Ecto neural progenitor cell (in vitro differentiated cells): ENCODE results near the gene PDE2A.
"Not testable (repeated sequence)": the region's sequence is repeated elsewhere in the genome, so short reads cannot be mapped to it uniquely, and the experiment has no call there.

Source experiments
- DNase-seq: peaks from one replicate; pipeline ENCODE4 v3.0.0-alpha.2; 2018; ENCODE audit warnings: low spot score

Gene PDE2A

DNA sequence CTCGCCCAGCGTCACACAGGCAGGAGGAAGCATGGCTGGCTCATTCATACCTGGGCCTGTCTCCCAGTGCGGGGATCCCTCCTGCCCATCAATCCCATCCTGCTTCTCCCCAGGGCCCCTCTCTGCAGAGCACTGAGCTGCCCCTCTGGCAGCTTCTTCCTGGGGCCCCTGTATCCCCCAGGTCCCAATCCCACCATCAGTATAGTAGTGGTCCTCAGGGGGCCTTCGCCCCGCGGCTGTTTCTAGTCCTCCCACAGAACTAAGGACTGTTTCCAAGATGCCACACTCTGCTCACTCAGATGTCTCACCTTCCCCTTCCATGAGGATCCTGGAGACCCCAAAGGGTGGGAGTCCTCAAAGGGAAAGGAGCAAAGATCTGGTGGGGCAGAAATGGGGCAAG is 97.6 kb downstream of the PDE2A start:
- DNase-seq: no peak

DNA sequence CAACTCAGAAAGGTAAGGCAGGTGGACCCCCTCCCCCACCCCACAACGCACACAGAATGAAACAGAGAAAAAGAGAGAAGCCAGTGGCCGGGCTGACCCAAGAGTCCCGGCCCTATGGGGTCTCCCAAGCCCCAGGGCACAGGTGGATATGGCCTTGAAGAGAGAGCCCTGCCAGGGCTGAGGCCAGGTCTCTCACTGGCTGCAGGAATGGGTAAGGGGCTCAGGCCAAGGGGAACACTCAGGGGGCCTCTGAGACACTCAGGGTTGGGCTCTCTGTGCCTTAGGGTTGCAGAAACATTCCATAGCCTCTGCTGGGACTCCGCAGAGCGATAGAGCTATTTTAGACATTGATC is 98.0 kb downstream of the PDE2A start:
- no peak for DNase-seq

- no peak for DNase-seq
These were observed 98.5 kb downstream of the PDE2A start for GRCh38 chr11:72575533-72576242.

GRCh38 chr11:72574548-72575460 is 99.4 kb downstream of the PDE2A start:
- DNase-seq: no peak

- no peak for DNase-seq
These were observed 100.3 kb downstream of the PDE2A start for GRCh38 chr11:72573855-72574445.

- DNase-seq: peak; percentile 82
These were observed 101.0 kb downstream of the PDE2A start for GRCh38 chr11:72573072-72573854.

DNA sequence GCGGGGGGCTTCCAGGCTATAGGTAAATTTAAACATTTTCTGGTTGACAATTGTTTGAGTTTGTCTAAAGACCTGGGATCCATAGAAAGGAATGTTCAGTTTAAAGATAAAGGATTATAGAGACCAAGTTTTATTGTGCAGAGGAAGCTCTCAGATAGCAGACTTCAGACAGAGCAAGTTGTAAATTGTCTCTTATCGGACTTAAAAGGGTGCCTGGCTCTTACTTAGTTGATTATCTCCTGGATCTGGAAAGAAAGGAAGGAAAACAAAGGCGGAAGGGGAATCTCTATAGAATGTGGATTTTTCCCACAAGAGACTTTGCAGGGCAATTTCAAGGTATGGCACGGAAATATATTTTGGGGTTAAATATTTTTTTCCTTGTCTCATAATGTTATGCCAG is 101.7 kb downstream of the PDE2A start:
- DNase-seq: not testable (repeated sequence)

DNA sequence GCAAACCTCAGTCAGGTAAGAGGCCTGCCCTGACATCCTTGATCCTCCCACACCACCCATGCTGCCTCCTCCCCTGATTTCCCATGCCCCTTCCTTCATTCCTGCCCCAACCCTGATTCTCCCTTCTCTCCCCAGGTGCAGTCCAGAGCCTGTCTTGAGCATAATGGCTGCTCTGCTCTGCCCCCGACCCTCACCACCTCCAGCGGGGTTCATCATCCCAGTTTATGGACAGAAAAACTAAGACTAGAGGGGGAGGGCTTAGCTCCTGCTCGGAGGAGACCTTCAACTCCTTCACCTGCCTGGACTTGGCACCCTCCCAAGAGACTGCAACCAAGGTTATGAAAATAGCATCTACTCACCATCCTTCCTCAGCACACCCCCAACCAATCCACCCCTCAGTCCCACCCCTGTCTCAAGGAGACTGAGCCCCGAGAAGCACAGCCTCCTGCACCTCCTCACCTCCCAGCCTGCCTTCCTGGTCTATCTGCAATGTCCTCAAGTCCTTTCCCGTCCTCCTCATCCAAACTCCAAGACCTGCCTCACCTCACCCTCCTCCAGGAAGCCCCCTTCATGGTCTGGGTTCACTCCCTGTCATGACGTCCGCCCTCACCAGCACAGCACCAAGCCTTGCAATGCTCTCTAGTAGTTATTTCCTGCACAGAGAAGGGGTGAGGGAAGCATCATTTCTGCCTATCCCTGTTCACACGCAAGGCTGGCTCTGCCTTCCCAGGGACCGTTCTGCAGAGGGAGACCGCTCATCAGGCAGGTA is 103.1 kb downstream of the PDE2A start:
- no peak for DNase-seq

GRCh38 chr11:72569966-72570892 is 104.0 kb downstream of the PDE2A start:
- DNase-seq: no peak

GRCh38 chr11:72568861-72569260 is 105.4 kb downstream of the PDE2A start:
- no peak for DNase-seq

- no peak for DNase-seq
These were observed 111.8 kb downstream of the PDE2A start for GRCh38 chr11:72562431-72562830.

DNA sequence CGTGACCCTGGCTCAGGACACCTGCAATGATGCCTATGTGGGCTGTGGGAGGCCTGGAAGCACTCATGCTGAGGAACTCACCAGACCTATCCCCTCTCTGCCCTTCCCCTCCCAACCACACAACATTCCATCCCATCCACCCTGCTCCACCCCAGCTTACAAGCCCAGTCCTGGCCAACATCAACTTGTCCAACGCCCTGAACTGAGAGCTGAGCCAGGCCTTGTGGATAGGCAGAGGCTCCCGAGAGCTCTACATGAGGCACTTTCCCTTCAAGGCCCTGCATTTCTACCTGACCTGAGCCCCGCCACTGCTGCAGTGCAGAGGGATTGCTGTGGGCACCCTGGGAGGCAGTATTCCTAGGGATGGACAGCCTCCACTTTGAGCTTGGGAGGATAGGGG is 112.4 kb downstream of the PDE2A start:
- DNase-seq: no peak

DNA sequence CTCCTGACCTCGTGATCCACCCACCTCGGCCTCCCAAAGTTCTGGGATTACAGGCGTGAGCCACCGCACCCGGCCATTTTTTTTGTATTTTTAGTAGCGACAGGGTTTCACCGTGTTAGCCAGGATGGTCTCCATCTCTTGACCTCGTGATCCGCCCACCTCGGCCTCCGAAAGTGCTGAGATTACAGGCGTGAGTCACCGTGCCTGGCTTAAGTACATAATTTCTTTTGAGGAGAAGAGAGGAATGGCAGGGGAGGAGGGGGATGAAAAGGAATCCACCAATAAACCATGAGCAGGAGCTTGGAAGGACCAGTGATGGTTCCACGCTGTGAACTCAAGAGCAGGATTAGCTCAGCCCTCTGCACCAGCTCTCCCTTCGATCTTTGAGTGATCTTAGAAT is 113.4 kb downstream of the PDE2A start:
- DNase-seq: not testable (repeated sequence)

DNA sequence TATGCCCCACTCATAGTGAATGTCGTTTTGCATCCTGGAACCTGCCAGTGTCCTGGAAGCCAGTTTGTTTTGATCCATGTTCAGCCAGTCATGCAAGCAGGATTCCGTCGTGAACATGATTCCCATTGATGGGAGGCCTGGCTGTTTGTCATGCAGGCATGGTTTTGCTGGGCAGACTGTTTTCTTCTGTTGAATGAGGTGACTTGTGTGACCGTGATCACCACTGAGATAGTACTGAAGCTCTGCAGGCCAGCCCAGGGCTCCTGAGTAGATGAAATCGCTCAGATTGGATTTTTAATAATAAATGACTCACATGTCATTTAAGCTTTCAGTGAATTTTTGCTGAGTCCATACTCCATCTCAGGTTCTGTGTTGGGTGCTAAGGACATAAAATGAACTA is 117.8 kb downstream of the PDE2A start:
- no peak for DNase-seq

DNA sequence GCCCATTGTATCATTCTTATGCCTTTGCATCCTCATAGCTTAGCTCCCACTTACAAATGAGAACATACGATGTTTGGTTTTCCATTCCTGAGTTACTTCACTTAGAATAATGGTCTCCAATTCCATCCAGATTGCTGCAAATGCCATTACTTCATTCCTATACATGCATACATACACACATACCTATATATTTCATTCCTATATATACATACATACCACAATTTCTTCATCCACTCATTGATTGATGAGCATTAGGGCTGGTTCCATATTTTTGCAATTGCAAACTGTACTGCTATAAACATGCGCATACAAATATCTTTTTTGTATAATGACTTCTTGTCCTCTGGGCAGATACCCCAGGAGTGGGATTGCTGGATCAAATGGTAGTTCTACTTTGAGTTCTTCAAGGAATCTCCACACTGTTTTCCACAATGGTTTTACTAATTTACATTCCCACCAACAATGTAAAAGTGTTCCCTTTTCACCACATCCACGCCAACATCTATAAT is 119.2 kb downstream of the PDE2A start:
- not testable (repeated sequence) for DNase-seq

DNA sequence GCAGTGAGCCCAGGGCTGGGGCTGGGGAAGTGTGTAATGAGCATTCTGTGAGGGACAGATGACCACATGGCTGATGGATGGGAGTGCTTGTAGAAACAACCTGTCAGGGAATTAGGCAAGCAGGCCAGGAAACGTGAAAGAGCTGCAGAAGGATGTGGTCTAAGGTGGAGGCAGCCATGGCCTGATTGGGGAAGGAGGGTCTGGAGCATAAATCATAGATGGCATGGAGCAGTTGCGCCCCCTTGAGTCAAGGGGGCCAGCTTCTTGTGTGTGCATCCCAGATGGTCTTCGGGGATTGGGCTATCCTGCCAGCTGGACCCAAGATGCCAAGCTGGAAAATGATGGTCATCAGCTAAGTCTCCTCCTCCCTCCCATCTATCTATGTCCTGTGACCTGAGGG is 120.5 kb downstream of the PDE2A start:
- DNase-seq: no peak

- DNase-seq: no peak
These were observed 121.8 kb downstream of the PDE2A start for GRCh38 chr11:72552399-72552910.

DNA sequence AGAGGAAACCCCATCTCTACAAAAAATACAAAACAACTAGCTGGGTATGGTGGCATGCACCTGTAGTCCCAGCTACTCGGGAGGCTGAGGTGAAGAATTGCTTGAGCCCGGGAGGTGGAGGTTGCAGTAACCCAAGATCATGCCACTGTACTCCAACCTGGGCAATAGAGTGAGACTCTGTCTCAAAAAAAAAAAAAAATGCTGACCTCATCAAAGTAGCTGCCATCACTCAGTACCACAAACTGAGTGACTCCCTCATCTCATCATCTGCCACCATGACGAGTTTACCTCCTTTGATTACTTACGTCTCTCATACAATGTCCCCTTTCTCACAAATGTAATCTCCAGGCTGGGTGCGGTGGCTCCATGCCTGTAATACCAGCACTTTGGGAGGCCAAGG is 122.7 kb downstream of the PDE2A start:
- DNase-seq: no peak

DNA sequence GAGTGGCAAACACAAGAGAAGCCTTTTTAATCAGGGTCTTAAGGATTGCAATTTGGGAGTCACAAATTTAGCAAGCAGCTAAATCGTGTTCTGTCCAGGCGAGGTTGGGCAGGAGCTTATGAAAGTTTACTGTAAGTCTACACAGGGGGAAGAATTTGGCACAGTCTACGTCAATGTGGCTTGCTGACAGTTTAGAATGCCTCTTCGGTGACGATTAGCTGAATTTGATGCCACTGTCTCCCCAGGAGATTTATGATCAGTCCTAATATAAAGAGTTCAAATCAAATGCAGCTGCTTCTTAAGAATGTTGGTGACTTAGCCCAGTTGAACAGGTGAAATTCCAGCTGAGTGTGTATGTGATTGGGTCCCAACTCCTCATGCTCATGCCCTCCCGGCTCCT is 125.8 kb downstream of the PDE2A start:
- DNase-seq: no peak

- no peak for DNase-seq
These were observed 127.4 kb downstream of the PDE2A start for GRCh38 chr11:72546866-72547265.
